HepG2 (cell line): Measurements from ENCODE around the gene RPS19BP1. TPM values are rescaled to one million over a fixed set of nuclear protein-coding genes. Genes with fewer than 3 reads are reported as not detected.

Source experiments
- ARNT ChIP-seq: fragments of 450-650 bp; IDR thresholded peaks from 2 replicates; pipeline ENCODE4 v1.6.1; 2017
- HNRNPLL ChIP-seq: fragments of 200-400 bp; formaldehyde crosslinking; IDR thresholded peaks from 2 replicates; pipeline ENCODE4 v1.6.1; 2017; ENCODE audit warnings: mild to moderate bottlenecking, low read depth, low read length; ENCODE audit not compliant: poor library complexity, severe bottlenecking
- NFE2 ChIP-seq: sonication (generic); formaldehyde crosslinking; IDR thresholded peaks from 2 replicates; pipeline ENCODE4 v1.4.0; 2020; ENCODE audit warnings: missing genetic modification reagents
- SP4 ChIP-seq: sonication (generic); formaldehyde crosslinking; IDR thresholded peaks from 2 replicates; pipeline ENCODE4 v1.8.1; 2023; ENCODE audit warnings: mild to moderate bottlenecking, missing genetic modification reagents
- ZBTB38 ChIP-seq: sonication (generic); formaldehyde crosslinking; IDR thresholded peaks from 2 replicates; pipeline ENCODE4 v1.5.1; 2020; ENCODE audit warnings: mild to moderate bottlenecking, missing genetic modification reagents
- ZFP36 ChIP-seq: fragments of 150-350 bp; IDR thresholded peaks from 2 replicates; pipeline ENCODE4 v1.6.1; 2018; ENCODE audit warnings: borderline replicate concordance, low read length, low read depth; ENCODE audit not compliant: partially characterized antibody
- ZMYM3 ChIP-seq: sonication (generic); formaldehyde crosslinking; IDR thresholded peaks from 2 replicates; pipeline ENCODE4 v1.5.1; 2020; ENCODE audit warnings: mild to moderate bottlenecking, missing genetic modification reagents
- ZNF329 ChIP-seq: sonication (generic); formaldehyde crosslinking; IDR thresholded peaks from 2 replicates; pipeline ENCODE4 v1.9.0; 2021; ENCODE audit warnings: low read depth, mild to moderate bottlenecking, missing genetic modification reagents
- ZNF670 ChIP-seq: sonication (generic); formaldehyde crosslinking; IDR thresholded peaks from 2 replicates; pipeline ENCODE4 v1.8.0; 2022; ENCODE audit warnings: mild to moderate bottlenecking, missing genetic modification reagents, borderline replicate concordance
- ZNF891 ChIP-seq: sonication (generic); formaldehyde crosslinking; IDR thresholded peaks from 2 replicates; pipeline ENCODE4 v1.5.0; 2020; ENCODE audit warnings: mild to moderate bottlenecking, missing genetic modification reagents
- polyA plus RNA-seq, 8 experiments: library from polyadenylated mRNA; depleted of rRNA in 3 of 8; stranded (reverse) in 7 of 8; unstranded in 1 of 8; fragments of >200 nt; fragmentation: Illumina TruSeq in 4 of 8; extraction: Trizol in 4 of 8; gene quantifications; 2 replicates each; pipeline versions ENCODE4 v1.2.1 to v1.2.3, GENCODE V29; 2011 to 2016; ENCODE audit warnings: low read depth in 4 of 8, missing spikeins in 1 of 8, mixed read lengths in 1 of 8; ENCODE audit not compliant: insufficient read depth in 1 of 8
- total RNA-seq, 5 experiments: library from RNA; depleted of rRNA; stranded (reverse); fragments of >200 nt; fragmentation: Illumina TruSeq; extraction: Trizol; gene quantifications; 2 replicates each; pipeline ENCODE4 v1.2.3, GENCODE V29; 2016; ENCODE audit warnings: low read depth in 1 of 5
- TF ChIP-seq, protein P1 (sequence below): sonication (generic); formaldehyde crosslinking; IDR thresholded peaks from 2 replicates; pipeline ENCODE4 v1.5.0; 2020; ENCODE audit warnings: missing genetic modification reagents
- TF ChIP-seq, protein P2 (sequence below): sonication (generic); formaldehyde crosslinking; IDR thresholded peaks from 2 replicates; pipeline ENCODE4 v1.8.0; 2022; ENCODE audit warnings: mild to moderate bottlenecking, missing genetic modification reagents; ENCODE audit not compliant: insufficient replicate concordance
- TF ChIP-seq, protein P3 (sequence below): sonication (generic); formaldehyde crosslinking; IDR thresholded peaks from 2 replicates; pipeline ENCODE4 v1.4.0; 2020; ENCODE audit warnings: missing genetic modification reagents
- TF ChIP-seq, protein P4 (sequence below): IDR thresholded peaks from 2 replicates; pipeline ENCODE4 v1.6.1; 2012; ENCODE audit warnings: low read length, improper control_type of control experiment
- TF ChIP-seq, protein P5 (sequence below): sonication (generic); formaldehyde crosslinking; IDR thresholded peaks from 2 replicates; pipeline ENCODE4 v1.5.0; 2020; ENCODE audit warnings: mild to moderate bottlenecking, missing genetic modification reagents, borderline replicate concordance
- TF ChIP-seq, protein P6 (sequence below): sonication (generic); formaldehyde crosslinking; IDR thresholded peaks from 2 replicates; pipeline ENCODE4 v1.5.0; 2020; ENCODE audit warnings: missing genetic modification reagents

Gene RPS19BP1
- total and polyA plus RNA-seq, 2 of the 13 experiments (the other 11 are each of a cell fraction or from before 2014, with no cell fraction given), result 44.3 to 81.3 TPM

DNA sequence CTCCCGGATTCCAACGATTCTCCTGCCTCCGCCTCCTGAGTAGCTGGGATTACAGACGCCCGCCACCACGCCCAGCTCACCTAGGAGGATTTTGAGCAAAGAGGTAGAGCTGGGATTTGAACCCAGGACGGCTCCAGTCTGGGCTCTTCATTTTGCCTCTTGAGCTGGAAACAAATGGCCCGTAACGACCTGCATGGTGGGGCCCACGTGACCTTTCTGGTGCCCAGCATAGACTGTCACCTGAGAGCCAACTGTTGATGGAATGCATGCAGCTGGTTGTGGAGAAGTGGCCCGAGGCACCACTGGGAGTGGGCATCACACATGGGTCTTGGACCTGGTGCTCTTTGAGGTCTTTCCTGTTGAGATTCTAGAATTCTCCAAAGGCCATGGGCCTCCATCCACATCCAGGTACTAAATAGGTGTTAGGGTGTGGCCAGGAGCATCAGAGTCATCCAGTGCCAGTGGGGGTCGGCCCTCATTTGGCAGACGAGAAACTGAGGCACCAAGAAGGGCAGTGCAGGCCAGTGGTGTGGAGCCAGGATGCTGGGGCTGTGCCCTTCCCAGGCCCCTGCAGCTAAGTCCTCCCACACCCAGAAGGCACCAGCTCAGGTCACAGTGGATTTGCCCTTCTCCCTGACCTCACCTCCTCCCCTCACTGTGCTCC, 8.3 kb downstream of the RPS19BP1 start (continued):
- TF ChIP-seq, protein P1, sequence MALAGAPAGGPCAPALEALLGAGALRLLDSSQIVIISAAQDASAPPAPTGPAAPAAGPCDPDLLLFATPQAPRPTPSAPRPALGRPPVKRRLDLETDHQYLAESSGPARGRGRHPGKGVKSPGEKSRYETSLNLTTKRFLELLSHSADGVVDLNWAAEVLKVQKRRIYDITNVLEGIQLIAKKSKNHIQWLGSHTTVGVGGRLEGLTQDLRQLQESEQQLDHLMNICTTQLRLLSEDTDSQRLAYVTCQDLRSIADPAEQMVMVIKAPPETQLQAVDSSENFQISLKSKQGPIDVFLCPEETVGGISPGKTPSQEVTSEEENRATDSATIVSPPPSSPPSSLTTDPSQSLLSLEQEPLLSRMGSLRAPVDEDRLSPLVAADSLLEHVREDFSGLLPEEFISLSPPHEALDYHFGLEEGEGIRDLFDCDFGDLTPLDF (CRISPR knock-in tag), result no peak
- TF ChIP-seq, protein P2, sequence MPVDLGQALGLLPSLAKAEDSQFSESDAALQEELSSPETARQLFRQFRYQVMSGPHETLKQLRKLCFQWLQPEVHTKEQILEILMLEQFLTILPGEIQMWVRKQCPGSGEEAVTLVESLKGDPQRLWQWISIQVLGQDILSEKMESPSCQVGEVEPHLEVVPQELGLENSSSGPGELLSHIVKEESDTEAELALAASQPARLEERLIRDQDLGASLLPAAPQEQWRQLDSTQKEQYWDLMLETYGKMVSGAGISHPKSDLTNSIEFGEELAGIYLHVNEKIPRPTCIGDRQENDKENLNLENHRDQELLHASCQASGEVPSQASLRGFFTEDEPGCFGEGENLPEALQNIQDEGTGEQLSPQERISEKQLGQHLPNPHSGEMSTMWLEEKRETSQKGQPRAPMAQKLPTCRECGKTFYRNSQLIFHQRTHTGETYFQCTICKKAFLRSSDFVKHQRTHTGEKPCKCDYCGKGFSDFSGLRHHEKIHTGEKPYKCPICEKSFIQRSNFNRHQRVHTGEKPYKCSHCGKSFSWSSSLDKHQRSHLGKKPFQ (CRISPR knock-in tag), result no peak
- TF ChIP-seq ZNF329 (no peak), ZBTB38 (CRISPR knock-in tag) (no peak), ZFP36 (no peak), ZMYM3 (CRISPR knock-in tag) (no peak), HNRNPLL (no peak), ZNF670 (no peak), ARNT (no peak), NFE2 (CRISPR knock-in tag) (no peak), SP4 (CRISPR knock-in tag) (0 out of 2 replicates have a peak, but pooled peaks have one; percentile 38), ZNF891 (CRISPR knock-in tag) (0 out of 2 replicates have a peak, but pooled peaks have one; percentile 36)
- TF ChIP-seq, protein P3, sequence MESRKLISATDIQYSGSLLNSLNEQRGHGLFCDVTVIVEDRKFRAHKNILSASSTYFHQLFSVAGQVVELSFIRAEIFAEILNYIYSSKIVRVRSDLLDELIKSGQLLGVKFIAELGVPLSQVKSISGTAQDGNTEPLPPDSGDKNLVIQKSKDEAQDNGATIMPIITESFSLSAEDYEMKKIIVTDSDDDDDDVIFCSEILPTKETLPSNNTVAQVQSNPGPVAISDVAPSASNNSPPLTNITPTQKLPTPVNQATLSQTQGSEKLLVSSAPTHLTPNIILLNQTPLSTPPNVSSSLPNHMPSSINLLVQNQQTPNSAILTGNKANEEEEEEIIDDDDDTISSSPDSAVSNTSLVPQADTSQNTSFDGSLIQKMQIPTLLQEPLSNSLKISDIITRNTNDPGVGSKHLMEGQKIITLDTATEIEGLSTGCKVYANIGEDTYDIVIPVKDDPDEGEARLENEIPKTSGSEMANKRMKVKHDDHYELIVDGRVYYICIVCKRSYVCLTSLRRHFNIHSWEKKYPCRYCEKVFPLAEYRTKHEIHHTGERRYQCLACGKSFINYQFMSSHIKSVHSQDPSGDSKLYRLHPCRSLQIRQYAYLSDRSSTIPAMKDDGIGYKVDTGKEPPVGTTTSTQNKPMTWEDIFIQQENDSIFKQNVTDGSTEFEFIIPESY (CRISPR knock-in tag), result no peak
- TF ChIP-seq, protein P4, sequence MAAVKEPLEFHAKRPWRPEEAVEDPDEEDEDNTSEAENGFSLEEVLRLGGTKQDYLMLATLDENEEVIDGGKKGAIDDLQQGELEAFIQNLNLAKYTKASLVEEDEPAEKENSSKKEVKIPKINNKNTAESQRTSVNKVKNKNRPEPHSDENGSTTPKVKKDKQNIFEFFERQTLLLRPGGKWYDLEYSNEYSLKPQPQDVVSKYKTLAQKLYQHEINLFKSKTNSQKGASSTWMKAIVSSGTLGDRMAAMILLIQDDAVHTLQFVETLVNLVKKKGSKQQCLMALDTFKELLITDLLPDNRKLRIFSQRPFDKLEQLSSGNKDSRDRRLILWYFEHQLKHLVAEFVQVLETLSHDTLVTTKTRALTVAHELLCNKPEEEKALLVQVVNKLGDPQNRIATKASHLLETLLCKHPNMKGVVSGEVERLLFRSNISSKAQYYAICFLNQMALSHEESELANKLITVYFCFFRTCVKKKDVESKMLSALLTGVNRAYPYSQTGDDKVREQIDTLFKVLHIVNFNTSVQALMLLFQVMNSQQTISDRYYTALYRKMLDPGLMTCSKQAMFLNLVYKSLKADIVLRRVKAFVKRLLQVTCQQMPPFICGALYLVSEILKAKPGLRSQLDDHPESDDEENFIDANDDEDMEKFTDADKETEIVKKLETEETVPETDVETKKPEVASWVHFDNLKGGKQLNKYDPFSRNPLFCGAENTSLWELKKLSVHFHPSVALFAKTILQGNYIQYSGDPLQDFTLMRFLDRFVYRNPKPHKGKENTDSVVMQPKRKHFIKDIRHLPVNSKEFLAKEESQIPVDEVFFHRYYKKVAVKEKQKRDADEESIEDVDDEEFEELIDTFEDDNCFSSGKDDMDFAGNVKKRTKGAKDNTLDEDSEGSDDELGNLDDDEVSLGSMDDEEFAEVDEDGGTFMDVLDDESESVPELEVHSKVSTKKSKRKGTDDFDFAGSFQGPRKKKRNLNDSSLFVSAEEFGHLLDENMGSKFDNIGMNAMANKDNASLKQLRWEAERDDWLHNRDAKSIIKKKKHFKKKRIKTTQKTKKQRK, result no peak
- TF ChIP-seq, protein P5, sequence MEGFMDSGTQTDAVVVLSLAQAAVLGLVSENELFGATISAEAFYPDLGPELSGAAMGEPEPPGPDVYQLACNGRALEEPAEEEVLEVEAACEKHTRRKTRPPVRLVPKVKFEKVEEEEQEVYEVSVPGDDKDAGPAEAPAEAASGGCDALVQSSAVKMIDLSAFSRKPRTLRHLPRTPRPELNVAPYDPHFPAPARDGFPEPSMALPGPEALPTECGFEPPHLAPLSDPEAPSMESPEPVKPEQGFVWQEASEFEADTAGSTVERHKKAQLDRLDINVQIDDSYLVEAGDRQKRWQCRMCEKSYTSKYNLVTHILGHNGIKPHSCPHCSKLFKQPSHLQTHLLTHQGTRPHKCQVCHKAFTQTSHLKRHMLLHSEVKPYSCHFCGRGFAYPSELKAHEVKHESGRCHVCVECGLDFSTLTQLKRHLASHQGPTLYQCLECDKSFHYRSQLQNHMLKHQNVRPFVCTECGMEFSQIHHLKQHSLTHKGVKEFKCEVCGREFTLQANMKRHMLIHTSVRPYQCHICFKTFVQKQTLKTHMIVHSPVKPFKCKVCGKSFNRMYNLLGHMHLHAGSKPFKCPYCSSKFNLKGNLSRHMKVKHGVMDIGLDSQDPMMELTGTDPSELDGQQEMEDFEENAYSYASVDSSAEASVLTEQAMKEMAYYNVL, result 0 out of 2 replicates have a peak, but pooled peaks have one; percentile 9
- TF ChIP-seq, protein P6, sequence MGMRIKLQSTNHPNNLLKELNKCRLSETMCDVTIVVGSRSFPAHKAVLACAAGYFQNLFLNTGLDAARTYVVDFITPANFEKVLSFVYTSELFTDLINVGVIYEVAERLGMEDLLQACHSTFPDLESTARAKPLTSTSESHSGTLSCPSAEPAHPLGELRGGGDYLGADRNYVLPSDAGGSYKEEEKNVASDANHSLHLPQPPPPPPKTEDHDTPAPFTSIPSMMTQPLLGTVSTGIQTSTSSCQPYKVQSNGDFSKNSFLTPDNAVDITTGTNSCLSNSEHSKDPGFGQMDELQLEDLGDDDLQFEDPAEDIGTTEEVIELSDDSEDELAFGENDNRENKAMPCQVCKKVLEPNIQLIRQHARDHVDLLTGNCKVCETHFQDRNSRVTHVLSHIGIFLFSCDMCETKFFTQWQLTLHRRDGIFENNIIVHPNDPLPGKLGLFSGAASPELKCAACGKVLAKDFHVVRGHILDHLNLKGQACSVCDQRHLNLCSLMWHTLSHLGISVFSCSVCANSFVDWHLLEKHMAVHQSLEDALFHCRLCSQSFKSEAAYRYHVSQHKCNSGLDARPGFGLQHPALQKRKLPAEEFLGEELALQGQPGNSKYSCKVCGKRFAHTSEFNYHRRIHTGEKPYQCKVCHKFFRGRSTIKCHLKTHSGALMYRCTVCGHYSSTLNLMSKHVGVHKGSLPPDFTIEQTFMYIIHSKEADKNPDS, result no peak
